GM23338 (cell line): ENCODE measurements around the gene PHF21A. TPM values are rescaled to one million over a fixed set of nuclear protein-coding genes. Genes with fewer than 3 reads are reported as not detected.

Experiments
- ATAC-seq: fragments of 200-7000 bp; cut with Tn5 transposase; 3 replicates; pipeline ENCODE4 v1.9.1; 2020
- DNase-seq: peaks from one replicate; pipeline ENCODE4 v3.0.0-alpha.2; 2015; ENCODE audit warnings: low spot score
- H2AFZ ChIP-seq: fragments of 200-600 bp; sonication (generic); 2 replicates; pipeline ENCODE4 v1.8.0; 2016; ENCODE audit warnings: antibody characterized with exemption, mild to moderate bottlenecking, moderate library complexity
- H3F3A ChIP-seq: fragments of 200-600 bp; sonication (generic); replicated peaks from 2 replicates; pipeline ENCODE4 v1.8.0; 2017; ENCODE audit warnings: antibody characterized with exemption, mixed run types, low read depth
- H3K27ac ChIP-seq: fragments of 200-600 bp; sonication (generic); 2 replicates; pipeline ENCODE4 v1.6.1; 2016; ENCODE audit warnings: low read depth
- H3K27me3 ChIP-seq: fragments of 200-600 bp; sonication (generic); 2 replicates; pipeline ENCODE4 v1.8.0; 2016; ENCODE audit warnings: mild to moderate bottlenecking, mixed run types, moderate library complexity; ENCODE audit not compliant: insufficient read depth
- H3K36me3 ChIP-seq: fragments of 200-600 bp; sonication (generic); 2 replicates; pipeline ENCODE4 v1.8.0; 2016; ENCODE audit warnings: mild to moderate bottlenecking; ENCODE audit not compliant: insufficient read depth
- H3K4me1 ChIP-seq: fragments of 200-600 bp; sonication (generic); 2 replicates; pipeline ENCODE4 v1.8.0; 2016; ENCODE audit warnings: mild to moderate bottlenecking, moderate library complexity; ENCODE audit not compliant: insufficient read depth
- H3K4me2 ChIP-seq: fragments of 200-600 bp; sonication (generic); 2 replicates; pipeline ENCODE4 v1.7.1; 2017; ENCODE audit warnings: mixed run types
- H3K4me3 ChIP-seq: fragments of 200-600 bp; sonication (generic); 2 replicates; pipeline ENCODE4 v1.6.1; 2016; ENCODE audit warnings: mixed run types
- H3K79me2 ChIP-seq: fragments of 200-600 bp; sonication (generic); replicated peaks from 2 replicates; pipeline ENCODE4 v1.8.0; 2017; ENCODE audit warnings: mild to moderate bottlenecking; ENCODE audit not compliant: insufficient read depth
- H3K9me2 ChIP-seq: fragments of 200-600 bp; sonication (generic); 2 replicates; pipeline ENCODE4 v1.8.0; 2017; ENCODE audit not compliant: insufficient read depth
- H4K20me1 ChIP-seq: fragments of 200-600 bp; sonication (generic); replicated peaks from 2 replicates; pipeline ENCODE4 v1.8.0; 2017; ENCODE audit warnings: mild to moderate bottlenecking; ENCODE audit not compliant: insufficient read depth
- H3K27ac Mint-ChIP-seq: 2 replicates; pipeline ENCODE4 v1.8.0; 2020; ENCODE audit warnings: inconsistent platforms, mild to moderate bottlenecking, moderate library complexity, mixed read lengths
- H3K27me3 Mint-ChIP-seq: 3 replicates; pipeline ENCODE4 v1.8.0; 2022; ENCODE audit warnings: low read depth, mild to moderate bottlenecking, moderate library complexity, mixed read lengths, inconsistent platforms; ENCODE audit not compliant: insufficient read depth, poor library complexity
- H3K36me3 Mint-ChIP-seq: 3 replicates; pipeline ENCODE4 v1.8.0; 2021; ENCODE audit warnings: low read depth, mild to moderate bottlenecking, inconsistent platforms, moderate library complexity, mixed read lengths
- H3K4me1 Mint-ChIP-seq: 3 replicates; pipeline ENCODE4 v1.8.0; 2020; ENCODE audit warnings: mild to moderate bottlenecking, inconsistent platforms, mixed read lengths
- H3K4me3 Mint-ChIP-seq: 3 replicates; pipeline ENCODE4 v1.8.0; 2021; ENCODE audit warnings: moderate library complexity, mild to moderate bottlenecking, inconsistent platforms, mixed read lengths
- H3K9me3 Mint-ChIP-seq: 3 replicates; pipeline ENCODE4 v1.8.0; 2020; ENCODE audit warnings: moderate library complexity, mild to moderate bottlenecking, inconsistent platforms, mixed read lengths
- CREB1 ChIP-seq: fragments of 250-450 bp; sonication (Bioruptor Pico); IDR thresholded peaks from 2 replicates; pipeline ENCODE4 v1.5.0; 2020; ENCODE audit warnings: low read depth, mild to moderate bottlenecking, moderate library complexity
- CTCF ChIP-seq, 2 experiments: fragments of 200-600 bp in 1 of 2; sonication (generic) in 1 of 2; conservative IDR thresholded peaks; 2 replicates each; pipeline versions ENCODE4 v1.5.1 to v1.6.1; 2016 to 2017; ENCODE audit warnings: antibody characterized with exemption in 2 of 2, low read depth in 2 of 2, mild to moderate bottlenecking in 2 of 2, moderate library complexity in 1 of 2
- JUNB ChIP-seq: IDR thresholded peaks from one replicate; pipeline ENCODE4 v1.6.1; 2016; ENCODE audit warnings: antibody characterized with exemption; ENCODE audit not compliant: unreplicated experiment
- ZNF331 ChIP-seq: fragments of 250-450 bp; sonication (Bioruptor Pico); IDR thresholded peaks from 2 replicates; pipeline ENCODE4 v1.5.0; 2020; ENCODE audit warnings: low read depth, mild to moderate bottlenecking, moderate library complexity
- polyA plus RNA-seq: library from polyadenylated mRNA; unstranded; fragments of >200 nt; fragmentation: Nextera tagmentation; extraction: Ambion mirVana; gene quantifications from 2 replicates; pipeline ENCODE4 v1.2.1, GENCODE V29; 2016
- total RNA-seq: library from RNA; depleted of rRNA; stranded (reverse); fragments of >200 nt; shearing (Covaris generic); gene quantifications from 2 replicates; pipeline ENCODE4 v1.2.3, GENCODE V29; 2014
- TF ChIP-seq, protein P1 (sequence below): IDR thresholded peaks from one replicate; pipeline ENCODE4 v1.6.1; 2018; ENCODE audit warnings: antibody characterized with exemption; ENCODE audit not compliant: unreplicated experiment
- TF ChIP-seq, protein P2 (sequence below): fragments of 250-450 bp; sonication (Bioruptor Pico); IDR thresholded peaks from 2 replicates; pipeline ENCODE4 v1.5.0; 2020; ENCODE audit warnings: mild to moderate bottlenecking, moderate library complexity

The PHF21A gene
- total and polyA plus RNA-seq, 2 experiments from 2014 or later: 21.7 to 23.6 TPM

DNA sequence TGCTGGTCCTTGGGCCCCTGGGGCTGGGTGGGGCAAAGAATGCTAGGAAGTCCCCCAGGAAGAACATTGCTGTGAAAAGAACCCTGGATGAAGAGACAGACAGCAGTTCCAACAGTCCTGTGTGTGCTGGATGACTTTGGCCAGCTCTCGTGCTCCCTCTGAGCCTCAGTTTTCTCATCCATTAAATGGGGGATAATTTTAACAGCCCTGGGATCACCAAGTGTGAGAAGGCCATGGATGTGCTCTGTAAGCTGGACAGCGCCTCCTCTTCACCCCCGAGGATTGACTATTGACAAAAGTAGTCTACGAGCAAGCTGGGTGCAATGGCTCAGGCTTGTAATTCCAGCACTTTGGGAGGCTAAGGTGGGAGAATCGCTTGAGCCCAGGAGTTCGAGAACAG lies 196.3 kb downstream of the PHF21A start:
- H3K36me3 Mint-ChIP-seq: peaks cover 42% of the 10 kb centered on the region
- H3K4me2 ChIP-seq: no peak overlapping the region
- H3K9me3 Mint-ChIP-seq: no peaks in the 10 kb centered on the region; the same call in 2 of the 3 replicates
- TF ChIP-seq, protein P1, sequence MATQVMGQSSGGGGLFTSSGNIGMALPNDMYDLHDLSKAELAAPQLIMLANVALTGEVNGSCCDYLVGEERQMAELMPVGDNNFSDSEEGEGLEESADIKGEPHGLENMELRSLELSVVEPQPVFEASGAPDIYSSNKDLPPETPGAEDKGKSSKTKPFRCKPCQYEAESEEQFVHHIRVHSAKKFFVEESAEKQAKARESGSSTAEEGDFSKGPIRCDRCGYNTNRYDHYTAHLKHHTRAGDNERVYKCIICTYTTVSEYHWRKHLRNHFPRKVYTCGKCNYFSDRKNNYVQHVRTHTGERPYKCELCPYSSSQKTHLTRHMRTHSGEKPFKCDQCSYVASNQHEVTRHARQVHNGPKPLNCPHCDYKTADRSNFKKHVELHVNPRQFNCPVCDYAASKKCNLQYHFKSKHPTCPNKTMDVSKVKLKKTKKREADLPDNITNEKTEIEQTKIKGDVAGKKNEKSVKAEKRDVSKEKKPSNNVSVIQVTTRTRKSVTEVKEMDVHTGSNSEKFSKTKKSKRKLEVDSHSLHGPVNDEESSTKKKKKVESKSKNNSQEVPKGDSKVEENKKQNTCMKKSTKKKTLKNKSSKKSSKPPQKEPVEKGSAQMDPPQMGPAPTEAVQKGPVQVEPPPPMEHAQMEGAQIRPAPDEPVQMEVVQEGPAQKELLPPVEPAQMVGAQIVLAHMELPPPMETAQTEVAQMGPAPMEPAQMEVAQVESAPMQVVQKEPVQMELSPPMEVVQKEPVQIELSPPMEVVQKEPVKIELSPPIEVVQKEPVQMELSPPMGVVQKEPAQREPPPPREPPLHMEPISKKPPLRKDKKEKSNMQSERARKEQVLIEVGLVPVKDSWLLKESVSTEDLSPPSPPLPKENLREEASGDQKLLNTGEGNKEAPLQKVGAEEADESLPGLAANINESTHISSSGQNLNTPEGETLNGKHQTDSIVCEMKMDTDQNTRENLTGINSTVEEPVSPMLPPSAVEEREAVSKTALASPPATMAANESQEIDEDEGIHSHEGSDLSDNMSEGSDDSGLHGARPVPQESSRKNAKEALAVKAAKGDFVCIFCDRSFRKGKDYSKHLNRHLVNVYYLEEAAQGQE: peak; percentile 46
- TF ChIP-seq ZNF331: no peak
- no peak for TF ChIP-seq CREB1 (CRISPR knock-in tag)
- TF ChIP-seq CTCF (conservative IDR thresholded peaks at IDR 0.05; ENCODE audit: low read depth in 2 of 2): no peak
- no peak for TF ChIP-seq JUNB
- TF ChIP-seq, protein P2, sequence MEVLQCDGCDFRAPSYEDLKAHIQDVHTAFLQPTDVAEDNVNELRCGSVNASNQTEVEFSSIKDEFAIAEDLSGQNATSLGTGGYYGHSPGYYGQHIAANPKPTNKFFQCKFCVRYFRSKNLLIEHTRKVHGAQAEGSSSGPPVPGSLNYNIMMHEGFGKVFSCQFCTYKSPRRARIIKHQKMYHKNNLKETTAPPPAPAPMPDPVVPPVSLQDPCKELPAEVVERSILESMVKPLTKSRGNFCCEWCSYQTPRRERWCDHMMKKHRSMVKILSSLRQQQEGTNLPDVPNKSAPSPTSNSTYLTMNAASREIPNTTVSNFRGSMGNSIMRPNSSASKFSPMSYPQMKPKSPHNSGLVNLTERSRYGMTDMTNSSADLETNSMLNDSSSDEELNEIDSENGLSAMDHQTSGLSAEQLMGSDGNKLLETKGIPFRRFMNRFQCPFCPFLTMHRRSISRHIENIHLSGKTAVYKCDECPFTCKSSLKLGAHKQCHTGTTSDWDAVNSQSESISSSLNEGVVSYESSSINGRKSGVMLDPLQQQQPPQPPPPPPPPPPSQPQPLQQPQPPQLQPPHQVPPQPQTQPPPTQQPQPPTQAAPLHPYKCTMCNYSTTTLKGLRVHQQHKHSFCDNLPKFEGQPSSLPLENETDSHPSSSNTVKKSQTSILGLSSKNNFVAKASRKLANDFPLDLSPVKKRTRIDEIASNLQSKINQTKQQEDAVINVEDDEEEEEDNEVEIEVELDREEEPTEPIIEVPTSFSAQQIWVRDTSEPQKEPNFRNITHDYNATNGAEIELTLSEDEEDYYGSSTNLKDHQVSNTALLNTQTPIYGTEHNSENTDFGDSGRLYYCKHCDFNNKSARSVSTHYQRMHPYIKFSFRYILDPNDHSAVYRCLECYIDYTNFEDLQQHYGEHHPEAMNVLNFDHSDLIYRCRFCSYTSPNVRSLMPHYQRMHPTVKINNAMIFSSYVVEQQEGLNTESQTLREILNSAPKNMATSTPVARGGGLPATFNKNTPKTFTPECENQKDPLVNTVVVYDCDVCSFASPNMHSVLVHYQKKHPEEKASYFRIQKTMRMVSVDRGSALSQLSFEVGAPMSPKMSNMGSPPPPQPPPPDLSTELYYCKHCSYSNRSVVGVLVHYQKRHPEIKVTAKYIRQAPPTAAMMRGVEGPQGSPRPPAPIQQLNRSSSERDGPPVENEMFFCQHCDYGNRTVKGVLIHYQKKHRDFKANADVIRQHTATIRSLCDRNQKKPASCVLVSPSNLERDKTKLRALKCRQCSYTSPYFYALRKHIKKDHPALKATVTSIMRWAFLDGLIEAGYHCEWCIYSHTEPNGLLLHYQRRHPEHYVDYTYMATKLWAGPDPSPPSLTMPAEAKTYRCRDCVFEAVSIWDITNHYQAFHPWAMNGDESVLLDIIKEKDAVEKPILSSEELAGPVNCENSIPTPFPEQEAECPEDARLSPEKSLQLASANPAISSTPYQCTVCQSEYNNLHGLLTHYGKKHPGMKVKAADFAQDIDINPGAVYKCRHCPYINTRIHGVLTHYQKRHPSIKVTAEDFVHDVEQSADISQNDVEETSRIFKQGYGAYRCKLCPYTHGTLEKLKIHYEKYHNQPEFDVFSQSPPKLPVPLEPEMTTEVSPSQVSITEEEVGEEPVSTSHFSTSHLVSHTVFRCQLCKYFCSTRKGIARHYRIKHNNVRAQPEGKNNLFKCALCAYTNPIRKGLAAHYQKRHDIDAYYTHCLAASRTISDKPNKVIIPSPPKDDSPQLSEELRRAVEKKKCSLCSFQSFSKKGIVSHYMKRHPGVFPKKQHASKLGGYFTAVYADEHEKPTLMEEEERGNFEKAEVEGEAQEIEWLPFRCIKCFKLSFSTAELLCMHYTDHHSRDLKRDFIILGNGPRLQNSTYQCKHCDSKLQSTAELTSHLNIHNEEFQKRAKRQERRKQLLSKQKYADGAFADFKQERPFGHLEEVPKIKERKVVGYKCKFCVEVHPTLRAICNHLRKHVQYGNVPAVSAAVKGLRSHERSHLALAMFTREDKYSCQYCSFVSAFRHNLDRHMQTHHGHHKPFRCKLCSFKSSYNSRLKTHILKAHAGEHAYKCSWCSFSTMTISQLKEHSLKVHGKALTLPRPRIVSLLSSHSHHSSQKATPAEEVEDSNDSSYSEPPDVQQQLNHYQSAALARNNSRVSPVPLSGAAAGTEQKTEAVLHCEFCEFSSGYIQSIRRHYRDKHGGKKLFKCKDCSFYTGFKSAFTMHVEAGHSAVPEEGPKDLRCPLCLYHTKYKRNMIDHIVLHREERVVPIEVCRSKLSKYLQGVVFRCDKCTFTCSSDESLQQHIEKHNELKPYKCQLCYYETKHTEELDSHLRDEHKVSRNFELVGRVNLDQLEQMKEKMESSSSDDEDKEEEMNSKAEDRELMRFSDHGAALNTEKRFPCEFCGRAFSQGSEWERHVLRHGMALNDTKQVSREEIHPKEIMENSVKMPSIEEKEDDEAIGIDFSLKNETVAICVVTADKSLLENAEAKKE (CRISPR knock-in tag): no peak
- H3K4me3 ChIP-seq: no peak overlapping the region
- peaks cover 26% of the 10 kb centered on the region for H3K4me1 Mint-ChIP-seq
- 0 out of 3 replicates have a peak overlapping the region, but pooled peaks have one; percentile 65 for H3K4me3 Mint-ChIP-seq
- H3F3A ChIP-seq: peaks cover 14% of the 10 kb centered on the region
- H3K36me3 ChIP-seq: no peaks in the 10 kb centered on the region
- H4K20me1 ChIP-seq: peaks cover 6% of the 10 kb centered on the region; the same call in 1 of the 2 replicates
- peaks cover 19% of the 10 kb centered on the region for H3K79me2 ChIP-seq
- no peak overlapping the region for H3K27ac Mint-ChIP-seq
- H3K27me3 ChIP-seq: peaks cover 9% of the 10 kb centered on the region; the same call in 1 of the 2 replicates
- no peak for DNase-seq
- H3K27ac ChIP-seq: no peak overlapping the region
- H3K9me2 ChIP-seq: no peaks in the 10 kb centered on the region
- no peak overlapping the region for H2AFZ ChIP-seq
- H3K4me1 ChIP-seq: peaks cover 26% of the 10 kb centered on the region
- H3K27me3 Mint-ChIP-seq: peaks cover 22% of the 10 kb centered on the region
- no peak for ATAC-seq
